ENCODE measurements around the gene AARS2.

DNA sequence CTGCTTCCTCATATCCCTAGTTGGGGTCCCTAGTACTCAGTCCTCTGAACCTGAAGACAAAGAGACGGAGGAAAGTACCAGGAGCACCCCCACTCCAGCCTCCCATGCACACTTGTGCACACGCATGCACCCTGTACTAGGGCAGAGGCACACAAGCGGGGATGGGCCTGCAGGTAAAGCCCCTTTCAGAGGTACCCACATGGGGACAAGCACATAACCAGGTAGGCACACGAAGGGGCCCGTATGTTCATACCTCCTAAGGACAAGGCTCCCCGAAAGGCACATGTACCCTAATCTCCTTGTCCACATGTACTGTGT lies 41.8 kb downstream of the AARS2 start:
- TF ChIP-seq TCF3 (IDR thresholded peaks at IDR 0.05; ENCODE audit: borderline replicate concordance, insufficient read depth, low read depth, low read length) (no peak), YY1 (IDR thresholded peaks at IDR 0.05; ENCODE audit: low read depth, low read length) (no peak), TAF1 (IDR thresholded peaks at IDR 0.05; ENCODE audit: borderline replicate concordance, low read depth, low read length) (no peak), NR2C2 (IDR thresholded peaks at IDR 0.05; ENCODE audit: borderline replicate concordance, control insufficient read depth, insufficient read length, low read depth) (no peak), RELA (IDR thresholded peaks at IDR 0.05; ENCODE audit: borderline replicate concordance, partially characterized antibody) (no peak), POLR2AphosphoS2 (IDR thresholded peaks at IDR 0.05; ENCODE audit: low read depth, low read length) (no peak), CBX5 (IDR thresholded peaks at IDR 0.05; ENCODE audit: low read depth) (no peak), HDAC6 (IDR thresholded peaks at IDR 0.05; ENCODE audit: unreplicated experiment) (no peak), POU2F2 (IDR thresholded peaks at IDR 0.05; ENCODE audit: borderline replicate concordance, low read depth, low read length) (no peak), STAT3 (IDR thresholded peaks at IDR 0.05; ENCODE audit: low read depth, low read length) (no peak)
- TF ChIP-seq, protein P1, sequence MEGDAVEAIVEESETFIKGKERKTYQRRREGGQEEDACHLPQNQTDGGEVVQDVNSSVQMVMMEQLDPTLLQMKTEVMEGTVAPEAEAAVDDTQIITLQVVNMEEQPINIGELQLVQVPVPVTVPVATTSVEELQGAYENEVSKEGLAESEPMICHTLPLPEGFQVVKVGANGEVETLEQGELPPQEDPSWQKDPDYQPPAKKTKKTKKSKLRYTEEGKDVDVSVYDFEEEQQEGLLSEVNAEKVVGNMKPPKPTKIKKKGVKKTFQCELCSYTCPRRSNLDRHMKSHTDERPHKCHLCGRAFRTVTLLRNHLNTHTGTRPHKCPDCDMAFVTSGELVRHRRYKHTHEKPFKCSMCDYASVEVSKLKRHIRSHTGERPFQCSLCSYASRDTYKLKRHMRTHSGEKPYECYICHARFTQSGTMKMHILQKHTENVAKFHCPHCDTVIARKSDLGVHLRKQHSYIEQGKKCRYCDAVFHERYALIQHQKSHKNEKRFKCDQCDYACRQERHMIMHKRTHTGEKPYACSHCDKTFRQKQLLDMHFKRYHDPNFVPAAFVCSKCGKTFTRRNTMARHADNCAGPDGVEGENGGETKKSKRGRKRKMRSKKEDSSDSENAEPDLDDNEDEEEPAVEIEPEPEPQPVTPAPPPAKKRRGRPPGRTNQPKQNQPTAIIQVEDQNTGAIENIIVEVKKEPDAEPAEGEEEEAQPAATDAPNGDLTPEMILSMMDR (IDR thresholded peaks at IDR 0.05 in 2 of 3, conservative IDR thresholded peaks at IDR 0.05 in 1 of 3; ENCODE audit: control insufficient read depth in 2 of 3, extremely low read depth in 1 of 3, insufficient read depth in 1 of 3, low read depth in 3 of 3, low read length in 3 of 3): no peak
- TF ChIP-seq, protein P2, sequence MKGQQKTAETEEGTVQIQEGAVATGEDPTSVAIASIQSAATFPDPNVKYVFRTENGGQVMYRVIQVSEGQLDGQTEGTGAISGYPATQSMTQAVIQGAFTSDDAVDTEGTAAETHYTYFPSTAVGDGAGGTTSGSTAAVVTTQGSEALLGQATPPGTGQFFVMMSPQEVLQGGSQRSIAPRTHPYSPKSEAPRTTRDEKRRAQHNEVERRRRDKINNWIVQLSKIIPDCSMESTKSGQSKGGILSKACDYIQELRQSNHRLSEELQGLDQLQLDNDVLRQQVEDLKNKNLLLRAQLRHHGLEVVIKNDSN (IDR thresholded peaks at IDR 0.05; ENCODE audit: borderline replicate concordance, extremely low read length, insufficient read depth, low read depth, low read length): no peak
- TF ChIP-seq, protein P3, sequence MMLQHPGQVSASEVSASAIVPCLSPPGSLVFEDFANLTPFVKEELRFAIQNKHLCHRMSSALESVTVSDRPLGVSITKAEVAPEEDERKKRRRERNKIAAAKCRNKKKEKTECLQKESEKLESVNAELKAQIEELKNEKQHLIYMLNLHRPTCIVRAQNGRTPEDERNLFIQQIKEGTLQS (IDR thresholded peaks at IDR 0.05; ENCODE audit: borderline replicate concordance, extremely low read depth, low read depth, low read length): no peak
